ENCODE measurements around the gene YIF1A.

The YIF1A gene

GRCh38 chr11:66251809-66252208 is 37.1 kb downstream of the YIF1A start (continued):
- TF ChIP-seq PRDM10 (tag by site-specific recombination; IDR thresholded peaks at IDR 0.05) = no peak
- TF ChIP-seq ZBTB48 (tag by site-specific recombination; IDR thresholded peaks at IDR 0.05) = no peak
- TF ChIP-seq ZNF350 (tag by site-specific recombination; IDR thresholded peaks at IDR 0.05) = no peak

GRCh38 chr11:66248903-66249302 is 40.0 kb downstream of the YIF1A start:
- H3K36me3 ChIP-seq (ENCODE audit: control insufficient read depth in 2 of 2, insufficient read depth in 1 of 2, low read length in 2 of 2) = peaks cover 0 to 12% of the 10 kb centered on the region in 2 experiments; a peak in 1 of 3 replicates
- no peak overlapping the region for H3K4me3 ChIP-seq (ENCODE audit: low read depth, low read length)
- H3K27ac ChIP-seq (ENCODE audit: extremely low read depth, low read depth, low read length) = no peak overlapping the region
- no peaks in the 10 kb centered on the region for H3K9me3 ChIP-seq (ENCODE audit: control insufficient read depth, insufficient read depth, low read depth, low read length)
- CTCF ChIA-PET = no interaction called here
- TF ChIP-seq BCL11B (tag by site-specific recombination; IDR thresholded peaks at IDR 0.05; ENCODE audit: low read depth) = no peak
- TF ChIP-seq OVOL3 (tag by site-specific recombination; IDR thresholded peaks at IDR 0.05) = no peak
- TF ChIP-seq IKZF3 (tag by site-specific recombination; IDR thresholded peaks at IDR 0.05) = no peak
- no peak for TF ChIP-seq ZNF624 (tag by site-specific recombination; IDR thresholded peaks at IDR 0.05)
- TF ChIP-seq ZNF660 (tag by site-specific recombination; IDR thresholded peaks at IDR 0.05) = no peak
- no peak for TF ChIP-seq ZNF529 (tag by site-specific recombination; IDR thresholded peaks at IDR 0.05; ENCODE audit: insufficient replicate concordance)
- no peak for TF ChIP-seq ZSCAN16 (tag by site-specific recombination; IDR thresholded peaks at IDR 0.05)
- no peak for TF ChIP-seq ZNF274 (IDR thresholded peaks at IDR 0.05; ENCODE audit: low read length)
- TF ChIP-seq ZNF274 (tag by site-specific recombination; IDR thresholded peaks at IDR 0.05; ENCODE audit: borderline replicate concordance) = no peak
- no peak for TF ChIP-seq SCRT2 (tag by site-specific recombination; IDR thresholded peaks at IDR 0.05)
- no peak for TF ChIP-seq ZNF639 (tag by site-specific recombination; IDR thresholded peaks at IDR 0.05)
- TF ChIP-seq ZNF692 (tag by site-specific recombination; IDR thresholded peaks at IDR 0.05) = no peak
- TF ChIP-seq KLF16 (tag by site-specific recombination; IDR thresholded peaks at IDR 0.05) = no peak
- no peak for TF ChIP-seq ZNF623 (tag by site-specific recombination; IDR thresholded peaks at IDR 0.05)
- TF ChIP-seq SP7 (tag by site-specific recombination; IDR thresholded peaks at IDR 0.05) = no peak
- TF ChIP-seq ZNF394 (tag by site-specific recombination; IDR thresholded peaks at IDR 0.05; ENCODE audit: borderline replicate concordance) = no peak
- no peak for TF ChIP-seq ZNF449 (tag by site-specific recombination; IDR thresholded peaks at IDR 0.05)
- no peak for TF ChIP-seq ZNF76 (tag by site-specific recombination; IDR thresholded peaks at IDR 0.05; ENCODE audit: borderline replicate concordance, low read depth)
- TF ChIP-seq ZNF514 (tag by site-specific recombination; IDR thresholded peaks at IDR 0.05) = no peak
- no peak for TF ChIP-seq ZNF132 (tag by site-specific recombination; IDR thresholded peaks at IDR 0.05; ENCODE audit: borderline replicate concordance)
- POLR2A ChIA-PET = no interaction called here
- H3K4me1 ChIP-seq (ENCODE audit: control insufficient read depth, insufficient read depth, low read length) = no peaks in the 10 kb centered on the region

All from HEK293 (cell line).